Activated CD8-positive, alpha-beta memory T cell treated with anti-CD3 and anti-CD28 coated beads for 1 hour (primary cell): Measurements from ENCODE around the gene CCNYL1.
"Not testable (repeated sequence)": the region's sequence is repeated elsewhere in the genome, so short reads cannot be mapped to it uniquely, and the experiment has no call there.

Experiments used
- DNase-seq, 2 donors: peaks; one replicate each; pipeline ENCODE4 v3.0.0-alpha.2; 2020; ENCODE audit warnings: low read depth in 1 of 2; ENCODE audit errors: extremely low read depth in 1 of 2

The CCNYL1 gene

DNA sequence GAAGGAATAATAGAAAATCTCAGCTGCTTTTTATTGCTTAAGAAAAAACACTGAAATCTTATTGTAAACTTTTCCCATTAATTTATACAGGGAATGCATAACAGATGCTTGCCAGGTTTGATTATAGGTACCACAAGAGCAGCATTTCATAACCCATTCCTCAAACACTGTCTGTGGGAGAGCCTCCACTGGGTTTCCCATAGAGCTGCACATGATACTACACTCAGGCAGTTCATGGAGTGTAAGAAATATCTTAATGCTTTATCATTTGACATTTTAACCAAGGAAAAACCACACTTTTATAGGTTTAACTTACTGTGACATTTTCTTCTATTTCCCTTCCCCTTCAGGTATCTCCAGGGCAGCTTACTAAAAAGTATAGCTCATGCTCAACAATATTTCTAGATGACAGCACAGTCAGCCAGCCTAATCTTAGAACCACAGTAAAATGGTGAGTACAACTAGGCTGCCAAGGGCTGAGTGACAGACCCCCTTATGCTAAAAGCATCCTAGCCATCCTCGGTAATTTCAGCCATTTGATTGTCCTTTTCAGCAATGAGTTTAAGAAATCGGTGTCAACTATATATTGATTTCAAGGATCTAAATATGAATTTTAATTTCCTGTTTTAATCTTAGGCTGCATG is 22.3 kb downstream of the CCNYL1 start:
- no peak for DNase-seq

DNA sequence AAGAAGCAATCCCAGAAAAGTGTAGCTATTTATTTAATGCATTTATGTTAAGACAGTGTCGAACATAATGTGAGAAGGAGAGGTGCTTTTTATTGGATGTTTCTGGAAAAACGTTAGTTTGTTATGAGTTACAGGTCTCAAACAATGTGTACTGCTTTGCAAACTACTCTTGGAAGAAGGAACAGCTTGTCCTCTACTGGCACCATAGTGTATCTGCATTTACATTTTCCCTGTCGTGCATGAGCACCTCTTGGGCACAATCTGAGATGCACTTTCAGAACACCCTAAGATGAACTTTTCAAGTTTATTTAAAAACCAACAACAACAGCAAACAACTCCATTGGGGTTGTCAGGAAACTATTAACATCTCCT is 22.8 kb downstream of the CCNYL1 start:
- no peak for DNase-seq

- DNase-seq = no peak
Observed at GRCh38 chr2:207734636-207735512, 23.4 kb downstream of the CCNYL1 start.

DNA sequence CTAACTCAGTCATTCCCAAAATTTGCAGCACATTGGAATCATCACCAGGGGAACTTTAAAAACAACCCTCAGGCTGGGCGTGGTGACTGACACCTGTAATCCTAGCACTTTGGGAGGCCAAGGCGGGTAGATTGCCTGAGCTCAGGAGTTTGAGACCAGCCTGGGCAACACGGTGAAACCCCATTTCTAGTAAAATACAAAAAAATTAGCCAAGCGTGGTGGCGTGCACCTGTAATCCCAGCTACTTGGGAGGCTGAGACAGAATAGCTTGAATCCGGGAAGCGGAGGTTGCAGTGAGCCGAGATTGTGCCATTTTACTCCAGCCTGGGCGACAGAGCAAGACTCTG is 24.0 kb downstream of the CCNYL1 start:
- not testable (repeated sequence) for DNase-seq

- no peak for DNase-seq
Observed at GRCh38 chr2:207743514-207743913, 32.1 kb downstream of the CCNYL1 start.

DNA sequence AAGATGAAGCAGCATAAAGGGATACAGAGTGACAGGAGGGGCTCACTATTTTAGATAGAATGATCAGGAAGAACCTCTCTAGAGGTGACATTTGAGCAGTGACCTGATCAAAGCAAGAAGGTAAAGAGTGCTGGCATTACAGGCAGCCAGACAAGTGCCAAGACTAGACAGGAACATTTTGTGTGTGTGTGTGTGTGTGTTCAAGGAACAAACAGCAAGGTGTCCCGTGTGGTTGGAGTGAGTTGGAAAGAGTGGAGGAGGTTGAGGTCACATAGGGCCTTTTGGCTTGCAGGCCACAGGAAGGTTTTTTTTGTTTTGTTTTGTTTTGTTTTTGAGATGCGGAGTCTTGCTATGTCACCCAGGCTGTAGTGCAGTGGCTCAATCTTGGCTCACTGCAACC is 32.6 kb downstream of the CCNYL1 start:
- DNase-seq = no peak

DNA sequence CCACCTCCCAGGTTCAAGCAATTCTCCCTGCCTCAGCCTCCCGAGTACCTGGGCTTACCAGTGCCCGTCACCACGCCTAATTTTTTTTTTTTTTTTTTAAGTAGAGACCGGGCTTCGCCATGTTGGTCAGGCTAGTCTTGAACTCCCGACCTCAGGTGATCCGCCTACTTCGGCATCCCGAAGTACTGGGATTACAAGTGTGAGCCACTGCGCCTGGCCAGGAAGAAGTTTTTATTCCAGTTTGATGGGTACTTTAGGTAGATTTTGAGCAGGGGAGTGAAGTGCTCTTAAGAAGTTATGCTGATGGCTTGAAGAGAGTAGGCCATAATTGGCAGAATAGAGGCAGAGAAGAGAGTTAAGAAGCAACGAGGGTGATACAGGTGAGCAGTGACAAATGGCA is 33.0 kb downstream of the CCNYL1 start:
- DNase-seq = no peak

- no peak for DNase-seq
Observed at GRCh38 chr2:207746131-207746530, 34.7 kb downstream of the CCNYL1 start.

DNA sequence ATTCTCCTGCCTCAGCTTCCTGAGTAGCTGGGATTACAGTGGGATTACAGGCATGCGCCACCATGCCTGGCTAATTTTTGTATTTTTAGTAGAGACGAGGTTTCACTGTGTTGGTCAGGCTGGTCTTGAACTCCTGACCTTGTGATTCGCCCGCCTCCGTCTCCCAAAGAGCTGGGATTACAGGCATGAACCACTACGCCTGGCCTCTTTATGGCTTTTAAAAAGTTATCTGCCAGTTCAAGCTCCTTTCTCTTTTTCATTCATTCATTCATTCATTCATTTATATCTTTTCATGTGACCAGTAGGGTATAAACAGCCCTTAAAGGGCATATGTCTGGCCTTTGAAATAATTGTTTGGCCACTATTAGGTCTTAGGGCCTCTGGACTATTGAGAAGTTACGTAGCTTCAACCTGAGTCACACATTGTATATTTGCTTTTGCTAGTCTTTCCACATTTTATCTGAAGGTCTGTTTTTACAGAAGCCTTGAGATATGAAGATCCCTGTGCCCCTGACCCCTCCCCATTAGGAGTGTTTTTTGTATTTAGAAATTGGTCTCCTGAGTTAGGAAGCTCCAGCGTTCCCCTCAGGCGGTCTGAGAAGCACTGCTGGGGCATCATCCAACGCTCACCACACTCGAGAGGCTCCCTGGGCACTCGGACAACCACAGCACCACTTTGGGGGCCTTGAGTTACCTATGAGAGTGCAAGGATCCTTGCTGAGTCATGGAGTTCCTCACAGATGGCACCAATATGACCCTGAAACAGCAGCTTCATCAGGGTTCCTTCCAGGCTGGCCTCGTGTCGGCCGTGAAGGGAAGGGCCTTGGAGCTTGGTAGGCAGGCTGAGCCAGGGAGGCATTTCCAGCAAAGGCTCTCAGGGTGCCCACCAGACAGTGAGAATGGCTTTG is 36.5 kb downstream of the CCNYL1 start:
- no peak for DNase-seq

GRCh38 chr2:207748993-207749392 is 37.6 kb downstream of the CCNYL1 start:
- DNase-seq = no peak

DNA sequence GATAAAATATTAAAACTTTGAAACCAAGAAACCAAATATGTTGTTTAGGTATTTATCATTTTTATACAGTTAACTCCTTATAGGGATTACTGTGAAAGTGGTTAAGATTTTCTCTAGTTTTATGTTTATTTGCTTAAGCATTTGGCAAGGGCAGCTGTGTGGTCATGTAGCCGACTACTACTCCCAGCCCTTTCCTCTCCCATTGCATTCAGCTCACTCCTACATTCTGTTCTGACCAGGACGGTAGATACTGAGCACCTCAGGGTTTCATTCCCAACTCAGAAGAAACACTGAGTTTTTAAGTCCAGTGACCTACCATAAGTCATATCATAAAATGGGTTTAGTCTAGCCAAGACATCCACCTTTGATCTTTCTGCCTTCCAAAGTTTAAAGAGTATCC is 38.4 kb downstream of the CCNYL1 start:
- no peak for DNase-seq

DNA sequence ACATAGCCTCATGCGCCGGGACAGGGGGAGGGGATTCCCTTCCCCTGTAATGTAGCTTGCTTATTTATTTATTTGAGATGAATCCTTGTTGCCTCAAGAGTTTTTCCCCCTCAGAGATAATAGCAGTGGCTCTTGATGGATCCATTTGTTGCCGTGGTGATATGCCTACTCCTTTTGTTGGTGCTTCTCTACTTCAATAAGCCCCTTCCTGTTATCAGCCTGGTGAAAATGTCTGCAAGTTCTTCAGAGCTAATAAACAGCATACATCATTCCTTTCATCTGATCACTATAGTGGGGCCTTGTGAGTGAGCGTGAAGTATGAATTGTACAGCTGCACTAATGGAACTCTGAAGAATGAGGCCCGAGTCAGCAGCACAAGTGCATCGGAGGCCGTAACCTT is 38.9 kb downstream of the CCNYL1 start:
- no peak for DNase-seq

DNA sequence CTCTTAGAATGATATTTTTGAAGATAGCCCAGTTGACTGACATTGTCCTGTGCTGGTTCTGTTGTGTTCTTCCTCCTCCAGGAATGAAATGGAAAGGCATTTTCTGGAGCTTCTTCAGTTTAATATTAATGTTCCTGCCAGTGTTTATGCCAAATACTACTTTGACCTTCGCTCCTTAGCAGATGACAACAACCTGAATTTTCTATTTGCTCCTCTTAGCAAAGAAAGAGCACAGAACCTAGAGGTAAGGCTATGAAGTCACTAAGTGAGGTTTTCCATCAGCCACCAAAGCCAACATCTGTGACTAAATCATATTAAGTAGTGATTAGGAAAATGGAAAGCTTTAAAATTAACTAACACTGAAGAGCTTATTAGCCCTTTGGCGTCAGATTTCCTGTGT is 39.4 kb downstream of the CCNYL1 start:
- no peak for DNase-seq

DNA sequence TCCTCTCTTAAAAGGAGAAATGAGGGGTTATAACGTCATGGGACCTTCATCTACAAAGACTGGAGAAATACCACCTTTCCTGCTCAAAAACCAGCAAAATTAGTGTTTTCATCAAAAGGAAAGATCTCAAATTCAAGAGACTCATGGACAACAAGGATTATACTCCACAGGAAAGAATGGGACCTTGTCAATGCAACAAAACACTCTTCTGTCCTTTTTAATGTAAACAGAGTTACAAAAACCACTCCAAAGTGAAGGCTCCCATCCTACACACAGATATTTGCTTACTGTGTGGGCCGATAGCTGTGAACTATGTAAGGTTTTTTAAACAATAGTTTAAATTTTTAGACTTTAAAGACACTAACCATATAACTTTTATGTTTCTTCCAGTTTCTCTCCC is 42.2 kb downstream of the CCNYL1 start:
- DNase-seq = not testable (repeated sequence)

DNA sequence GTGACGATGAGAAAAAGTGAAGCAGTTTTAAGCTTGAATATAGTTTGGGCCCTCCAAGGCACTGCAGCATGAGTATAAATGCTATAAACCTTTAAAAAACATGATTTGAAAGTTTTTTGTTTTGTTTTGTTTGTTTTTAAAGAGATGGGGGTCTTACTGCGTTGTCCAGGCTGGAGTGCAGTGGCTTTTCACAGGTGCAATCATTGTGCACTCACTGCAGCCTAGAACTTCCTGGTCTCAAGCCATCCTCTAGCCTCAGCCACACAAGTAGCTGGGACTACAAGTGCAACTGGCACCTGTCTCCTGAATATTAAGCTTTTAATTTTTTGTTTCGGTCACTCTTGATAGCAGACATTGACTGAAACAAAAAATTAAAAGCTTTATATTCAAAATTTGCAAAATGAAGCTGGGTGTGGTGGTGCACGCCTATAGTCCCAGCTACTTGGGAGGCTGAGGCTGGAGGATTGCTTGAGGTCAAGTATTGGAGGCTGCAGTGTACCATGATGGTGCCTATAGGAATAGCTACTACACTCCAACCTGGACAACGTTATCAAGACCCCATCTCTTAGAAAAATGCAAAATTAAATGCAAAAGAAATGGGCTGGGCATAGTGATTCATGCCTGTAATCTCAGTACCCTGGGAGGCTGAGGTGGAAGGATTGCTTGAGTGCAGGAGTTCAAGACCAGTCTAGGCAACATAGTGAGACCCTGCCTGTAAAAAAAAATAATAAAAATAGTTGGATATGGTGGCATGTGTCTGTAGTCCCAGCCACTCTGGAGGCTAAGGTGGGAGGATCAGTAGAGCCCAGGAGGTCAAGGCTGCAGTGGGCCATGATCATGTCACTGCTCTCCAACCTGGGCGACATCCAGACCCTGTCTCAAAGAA is 43.3 kb downstream of the CCNYL1 start:
- no peak for DNase-seq

DNA sequence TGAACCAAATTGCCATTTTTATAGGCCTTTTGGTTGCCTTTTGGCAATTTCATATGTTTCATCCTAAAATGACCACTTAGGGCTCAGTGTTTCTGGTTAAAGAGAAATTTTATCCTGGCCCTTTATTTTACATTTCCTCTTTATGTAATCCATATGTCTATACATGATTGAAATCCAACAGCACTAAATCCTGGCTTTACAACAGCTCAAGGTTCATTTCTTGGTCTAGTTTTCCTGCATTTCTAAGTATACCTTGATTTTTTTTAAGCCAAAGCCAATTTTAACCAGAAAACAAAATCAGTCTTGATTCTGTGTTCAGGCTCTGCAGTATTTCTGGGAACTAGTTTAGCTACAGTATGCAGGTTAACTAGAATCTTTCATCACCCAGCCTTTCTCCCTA is 46.6 kb downstream of the CCNYL1 start:
- DNase-seq = no peak

- no peak for DNase-seq
Observed at GRCh38 chr2:207759890-207760289, 48.5 kb downstream of the CCNYL1 start.

DNA sequence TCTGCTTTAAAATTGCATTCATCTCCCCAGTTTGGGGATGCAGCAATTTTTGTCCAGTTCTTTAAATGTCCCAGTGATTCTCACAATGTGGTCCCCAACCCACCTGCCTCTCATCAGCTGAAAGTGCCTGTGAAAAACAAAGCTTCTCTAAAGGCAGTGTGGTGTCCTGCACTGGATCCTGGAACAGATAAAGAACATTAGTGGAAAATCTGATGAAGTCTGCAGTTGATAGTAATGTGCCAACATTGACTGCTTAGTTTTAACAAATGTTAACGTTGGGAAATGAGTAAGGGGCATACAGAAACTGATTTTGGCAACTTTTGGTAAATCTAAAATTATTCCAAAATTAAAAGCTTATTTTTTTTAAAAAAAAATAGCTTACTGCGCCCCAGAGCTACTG is 49.0 kb downstream of the CCNYL1 start:
- DNase-seq = no peak

GRCh38 chr2:207761426-207761825 is 50.0 kb downstream of the CCNYL1 start:
- not testable (repeated sequence) for DNase-seq

GRCh38 chr2:207762146-207762545 is 50.7 kb downstream of the CCNYL1 start:
- DNase-seq = no peak
